OCI-LY1 (cell line): ENCODE data around the gene SLC26A11.

Experiments used
- H2AFZ ChIP-seq: fragments of 200-600 bp; sonication (generic), shearing (Covaris generic); 2 replicates; pipeline ENCODE4 v1.6.0; 2014; ENCODE audit warnings: antibody characterized with exemption, mild to moderate bottlenecking, low read length
- H3F3A ChIP-seq: fragments of 200-600 bp; sonication (generic), shearing (Covaris generic); 2 replicates; pipeline ENCODE4 v1.6.0; 2014; ENCODE audit warnings: mild to moderate bottlenecking, antibody characterized with exemption, low read length, moderate library complexity; ENCODE audit not compliant: insufficient read depth
- H3K27ac ChIP-seq: fragments of 200-600 bp; sonication (generic); 2 replicates; pipeline ENCODE4 v1.5.1; 2014; ENCODE audit warnings: low read length, mixed run types, mild to moderate bottlenecking, low read depth; ENCODE audit not compliant: poor library complexity, severe bottlenecking
- H3K27me3 ChIP-seq: fragments of 200-600 bp; sonication (generic); 2 replicates; pipeline ENCODE4 v1.6.0; 2014; ENCODE audit warnings: antibody characterized with exemption, mild to moderate bottlenecking, low read length, moderate library complexity; ENCODE audit not compliant: insufficient read depth
- H3K36me3 ChIP-seq: fragments of 200-600 bp; sonication (generic); 2 replicates; pipeline ENCODE4 v1.6.1; 2014; ENCODE audit warnings: mild to moderate bottlenecking, antibody characterized with exemption, low read length, moderate library complexity, mixed read lengths; ENCODE audit not compliant: insufficient read depth
- H3K4me1 ChIP-seq: fragments of 200-600 bp; sonication (generic); 2 replicates; pipeline ENCODE4 v1.5.1; 2014; ENCODE audit warnings: mild to moderate bottlenecking, low read length, moderate library complexity; ENCODE audit not compliant: insufficient read depth, severe bottlenecking
- H3K4me2 ChIP-seq: fragments of 200-600 bp; sonication (generic), shearing (Covaris generic); 2 replicates; pipeline ENCODE4 v1.6.1; 2014; ENCODE audit warnings: low read length
- H3K4me3 ChIP-seq: fragments of 200-600 bp; sonication (generic); 2 replicates; pipeline ENCODE4 v1.5.1; 2014; ENCODE audit warnings: low read length, low read depth, mild to moderate bottlenecking, mixed read lengths; ENCODE audit not compliant: poor library complexity, severe bottlenecking
- H3K79me2 ChIP-seq: fragments of 200-600 bp; shearing (Covaris generic); 2 replicates; pipeline ENCODE4 v1.6.1; 2016; ENCODE audit warnings: mixed run types, low read length, mixed read lengths; ENCODE audit not compliant: insufficient read depth
- H3K9ac ChIP-seq: fragments of 200-600 bp; sonication (generic), shearing (Covaris generic); 2 replicates; pipeline ENCODE4 v1.6.1; 2014; ENCODE audit warnings: mild to moderate bottlenecking, low read length, mixed read lengths
- H3K9me2 ChIP-seq: fragments of 200-600 bp; sonication (generic), shearing (Covaris generic); 2 replicates; pipeline ENCODE4 v1.6.1; 2014; ENCODE audit warnings: low read depth, mild to moderate bottlenecking, low read length, mixed read lengths
- H3K9me3 ChIP-seq: fragments of 200-600 bp; shearing (Covaris generic); 2 replicates; pipeline ENCODE4 v1.6.1; 2014; ENCODE audit warnings: low read length, mixed read lengths
- H4K20me1 ChIP-seq: fragments of 200-600 bp; sonication (generic), shearing (Covaris generic); 2 replicates; pipeline ENCODE4 v1.6.0; 2016; ENCODE audit warnings: mild to moderate bottlenecking, low read length; ENCODE audit not compliant: insufficient read depth
- EZH2 ChIP-seq: fragments of 200-600 bp; sonication (generic), shearing (Covaris generic); IDR thresholded peaks from 2 replicates; pipeline ENCODE4 v1.8.0; 2017; ENCODE audit warnings: borderline replicate concordance, mixed run types, mild to moderate bottlenecking, antibody characterized with exemption, low read length, moderate library complexity, mixed read lengths
- TF ChIP-seq, protein P1 (sequence below): fragments of 200-600 bp; sonication (generic), shearing (Covaris generic); IDR thresholded peaks from 2 replicates; pipeline ENCODE4 v1.5.1; 2017; ENCODE audit warnings: mild to moderate bottlenecking, antibody characterized with exemption, low read length, moderate library complexity, mixed read lengths

The SLC26A11 gene

DNA sequence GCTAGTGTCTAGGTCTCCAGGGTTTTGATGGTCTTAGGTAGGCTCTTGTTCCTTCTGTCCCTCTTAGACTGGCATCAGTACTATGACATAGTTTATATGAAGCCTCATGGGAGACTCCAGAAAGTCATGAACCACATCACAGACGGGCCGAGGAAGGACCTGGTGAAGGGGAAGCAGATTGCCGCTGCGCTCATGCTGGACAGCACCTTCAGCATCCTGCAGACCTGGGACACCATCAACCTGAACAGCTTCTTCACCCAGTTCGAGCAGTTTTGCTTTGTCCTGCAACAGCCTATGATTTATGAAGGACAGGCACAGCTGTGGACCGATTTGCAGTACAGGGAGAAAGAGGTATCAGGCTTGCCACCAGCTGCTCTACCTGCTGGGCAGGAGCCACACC lies 74.4 kb downstream of the SLC26A11 start:
- TF ChIP-seq, protein P1, sequence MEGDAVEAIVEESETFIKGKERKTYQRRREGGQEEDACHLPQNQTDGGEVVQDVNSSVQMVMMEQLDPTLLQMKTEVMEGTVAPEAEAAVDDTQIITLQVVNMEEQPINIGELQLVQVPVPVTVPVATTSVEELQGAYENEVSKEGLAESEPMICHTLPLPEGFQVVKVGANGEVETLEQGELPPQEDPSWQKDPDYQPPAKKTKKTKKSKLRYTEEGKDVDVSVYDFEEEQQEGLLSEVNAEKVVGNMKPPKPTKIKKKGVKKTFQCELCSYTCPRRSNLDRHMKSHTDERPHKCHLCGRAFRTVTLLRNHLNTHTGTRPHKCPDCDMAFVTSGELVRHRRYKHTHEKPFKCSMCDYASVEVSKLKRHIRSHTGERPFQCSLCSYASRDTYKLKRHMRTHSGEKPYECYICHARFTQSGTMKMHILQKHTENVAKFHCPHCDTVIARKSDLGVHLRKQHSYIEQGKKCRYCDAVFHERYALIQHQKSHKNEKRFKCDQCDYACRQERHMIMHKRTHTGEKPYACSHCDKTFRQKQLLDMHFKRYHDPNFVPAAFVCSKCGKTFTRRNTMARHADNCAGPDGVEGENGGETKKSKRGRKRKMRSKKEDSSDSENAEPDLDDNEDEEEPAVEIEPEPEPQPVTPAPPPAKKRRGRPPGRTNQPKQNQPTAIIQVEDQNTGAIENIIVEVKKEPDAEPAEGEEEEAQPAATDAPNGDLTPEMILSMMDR = no peak
- no peak for TF ChIP-seq EZH2
- no peaks in the 10 kb centered on the region for H4K20me1 ChIP-seq
- H3F3A ChIP-seq = no peaks in the 10 kb centered on the region
- H3K4me3 ChIP-seq = no peak overlapping the region
- peaks cover 26% of the 10 kb centered on the region for H3K36me3 ChIP-seq
- no peak overlapping the region for H2AFZ ChIP-seq
- no peak overlapping the region for H3K9ac ChIP-seq
- no peaks in the 10 kb centered on the region for H3K9me2 ChIP-seq
- no peaks in the 10 kb centered on the region for H3K9me3 ChIP-seq
- H3K27ac ChIP-seq = no peak overlapping the region
- no peaks in the 10 kb centered on the region for H3K79me2 ChIP-seq
- no peaks in the 10 kb centered on the region for H3K4me1 ChIP-seq
- no peak overlapping the region for H3K4me2 ChIP-seq
- no peaks in the 10 kb centered on the region for H3K27me3 ChIP-seq

DNA sequence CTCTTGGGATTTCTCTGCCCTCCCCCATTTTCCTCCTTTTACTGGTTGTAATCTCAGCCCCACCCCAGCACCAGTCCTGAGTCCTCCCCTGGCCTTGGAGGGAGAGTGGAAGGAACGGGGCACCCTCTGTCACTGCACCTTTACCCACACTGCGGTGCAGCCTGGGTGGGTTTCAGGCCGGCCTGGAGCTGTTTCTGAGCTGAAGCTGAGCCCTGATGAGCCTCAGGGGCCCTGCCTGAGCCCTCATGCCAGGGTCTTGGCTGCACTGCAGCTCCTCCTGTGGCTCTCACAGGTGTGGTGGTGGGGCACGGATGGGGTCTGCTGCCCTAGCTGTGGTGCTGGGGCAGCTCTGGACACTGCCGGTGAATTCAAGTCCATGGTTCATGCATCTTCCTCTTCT lies 74.9 kb downstream of the SLC26A11 start:
- H3K79me2 ChIP-seq = no peaks in the 10 kb centered on the region
- no peak overlapping the region for H3K4me3 ChIP-seq
- H3K9ac ChIP-seq = no peak overlapping the region
- H3K27me3 ChIP-seq = no peaks in the 10 kb centered on the region
- no peak overlapping the region for H3K4me2 ChIP-seq
- no peak overlapping the region for H2AFZ ChIP-seq
- H3F3A ChIP-seq = no peaks in the 10 kb centered on the region
- TF ChIP-seq, protein P1 = no peak
- no peak for TF ChIP-seq EZH2
- H3K9me3 ChIP-seq = no peaks in the 10 kb centered on the region
- no peaks in the 10 kb centered on the region for H4K20me1 ChIP-seq
- peaks cover 28% of the 10 kb centered on the region for H3K36me3 ChIP-seq
- H3K9me2 ChIP-seq = no peaks in the 10 kb centered on the region
- H3K27ac ChIP-seq = no peak overlapping the region
- no peaks in the 10 kb centered on the region for H3K4me1 ChIP-seq

- no peak overlapping the region for H3K27ac ChIP-seq
- H3K9me3 ChIP-seq = no peaks in the 10 kb centered on the region
- H3K79me2 ChIP-seq = no peaks in the 10 kb centered on the region
- H3K27me3 ChIP-seq = no peaks in the 10 kb centered on the region
- H3K4me3 ChIP-seq = no peak overlapping the region
- H2AFZ ChIP-seq = no peak overlapping the region
- no peaks in the 10 kb centered on the region for H3K4me1 ChIP-seq
- H3K9ac ChIP-seq = no peak overlapping the region
- H3K4me2 ChIP-seq = no peak overlapping the region
- H3F3A ChIP-seq = no peaks in the 10 kb centered on the region
- TF ChIP-seq, protein P1 = no peak
- TF ChIP-seq EZH2 = no peak
- no peaks in the 10 kb centered on the region for H4K20me1 ChIP-seq
- peaks cover 28% of the 10 kb centered on the region for H3K36me3 ChIP-seq
- H3K9me2 ChIP-seq = no peaks in the 10 kb centered on the region
These were observed 75.3 kb downstream of the SLC26A11 start for GRCh38 chr17:80295559-80295958.
